HG02973 (cell line): ENCODE data around the gene POLR2J.

Experiments
- ATAC-seq: cut with Tn5 transposase; IDR thresholded peaks from one replicate; pipeline ENCODE4 v1.9.1; 2021; ENCODE audit warnings: moderate library complexity; ENCODE audit not compliant: unreplicated experiment

POLR2J gene

GRCh38 chr7:102444961-102445673 lies 33.6 kb downstream of the POLR2J start:
- peak; percentile 49 for ATAC-seq

DNA sequence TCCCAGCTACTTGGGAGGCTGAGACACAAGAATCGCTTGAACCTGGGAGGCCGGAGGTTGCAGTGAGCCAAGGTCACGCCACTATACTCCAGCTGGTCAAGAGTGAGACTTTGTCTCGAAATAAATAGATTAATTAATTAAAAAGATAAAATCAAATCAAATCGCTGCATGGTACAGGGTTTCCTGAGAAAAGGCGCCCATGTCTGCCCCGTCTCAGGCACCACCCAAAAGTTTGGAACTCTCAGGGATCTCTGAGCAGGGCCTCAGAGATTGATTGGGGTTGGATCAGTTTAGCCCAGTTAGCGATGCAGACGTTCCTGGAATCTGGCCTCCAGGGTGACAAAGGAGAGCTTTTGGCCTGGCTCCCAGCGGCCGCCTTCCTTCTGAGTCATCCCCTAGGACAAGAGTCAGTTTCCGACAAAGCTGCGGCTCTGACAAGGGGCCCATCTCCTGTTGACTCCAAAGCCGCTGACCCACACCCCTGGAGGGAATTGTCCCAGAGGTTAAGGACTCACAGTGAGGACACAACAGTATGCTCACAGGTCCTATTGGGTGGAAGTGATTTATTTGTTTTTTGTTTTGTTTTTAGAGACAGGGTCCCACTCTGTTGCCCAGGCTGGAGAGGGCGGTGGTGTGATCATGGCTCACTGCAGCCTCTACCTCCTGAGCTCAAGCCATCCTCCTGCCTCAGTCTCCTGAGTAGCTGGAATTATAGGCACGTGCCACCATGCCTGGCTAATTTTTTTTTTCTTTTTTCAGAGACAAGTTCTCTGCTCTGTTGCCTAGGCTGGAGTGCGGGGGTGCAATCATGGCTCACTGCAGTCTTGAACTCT lies 38.5 kb downstream of the POLR2J start:
- ATAC-seq: no peak

DNA sequence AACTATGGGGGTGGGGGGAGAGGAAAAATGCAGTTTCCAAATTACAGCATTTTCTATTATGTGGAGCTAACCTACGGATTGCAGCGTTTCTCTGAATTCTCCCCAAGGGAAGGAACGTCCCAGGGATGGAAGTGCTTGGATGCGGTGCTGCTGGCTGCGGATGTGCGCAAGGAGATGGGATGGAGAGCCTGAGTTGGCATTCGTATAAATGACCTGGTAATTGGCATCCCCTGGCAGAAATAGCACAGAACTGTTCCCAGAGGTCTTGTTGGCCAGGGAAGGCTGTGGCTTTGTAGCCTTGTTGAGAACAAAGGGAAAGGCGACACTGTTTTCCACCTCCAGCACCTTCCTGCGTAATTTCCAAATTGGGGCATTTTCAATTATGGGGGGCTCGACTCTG lies 42.6 kb downstream of the POLR2J start:
- ATAC-seq: no peak

GRCh38 chr7:102434039-102434486 lies 44.7 kb downstream of the POLR2J start:
- peak; percentile 6 for ATAC-seq

DNA sequence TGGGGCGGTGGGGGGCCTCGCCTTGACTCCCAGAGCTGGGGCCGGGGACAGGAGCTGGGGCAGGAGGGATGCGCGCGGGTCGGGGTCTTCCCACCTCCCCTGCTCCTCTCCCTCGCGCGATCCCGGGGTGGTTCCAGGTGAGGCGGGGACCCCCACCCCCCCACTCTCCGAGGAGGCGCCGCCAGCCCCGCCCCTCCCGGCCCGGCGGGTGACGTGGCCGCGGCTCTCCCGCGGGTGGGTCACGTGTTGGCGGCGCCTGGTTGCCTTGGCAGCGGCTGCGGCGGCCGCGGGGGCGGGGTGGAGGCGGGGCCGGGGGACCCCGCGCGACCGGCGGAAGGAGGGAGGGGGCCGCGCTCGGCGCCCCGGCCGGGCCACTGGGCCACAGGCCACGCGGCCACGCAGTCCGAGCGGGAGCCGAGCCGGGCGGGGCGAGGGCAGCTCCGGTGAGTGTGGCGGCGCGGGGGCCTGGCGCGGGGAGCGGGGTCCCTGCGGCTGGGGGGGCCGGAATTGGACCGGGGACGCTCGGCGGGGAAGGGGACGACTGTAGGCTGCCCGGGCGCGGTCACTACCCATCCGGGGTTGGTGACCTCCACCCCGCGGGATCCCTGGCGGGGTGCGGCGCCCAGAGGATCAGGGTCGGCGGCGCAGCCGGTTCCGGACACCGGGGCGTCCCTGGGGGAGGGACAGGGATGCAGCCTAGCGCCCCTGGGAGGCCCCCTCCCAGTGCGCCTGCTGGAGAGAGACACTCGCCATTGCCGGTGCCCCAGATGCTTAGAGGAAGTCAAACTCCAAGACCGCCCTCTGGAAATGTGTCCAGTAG lies 45.3 kb downstream of the POLR2J start, which contains the start of gene ORAI2:
Gene ORAI2, plus strand, starts transcription at position 357 of the 820 bp plus-strand sequence. CDS start 5,382 bp downstream, outside the sequence.
- peak; percentile 50 for ATAC-seq

DNA sequence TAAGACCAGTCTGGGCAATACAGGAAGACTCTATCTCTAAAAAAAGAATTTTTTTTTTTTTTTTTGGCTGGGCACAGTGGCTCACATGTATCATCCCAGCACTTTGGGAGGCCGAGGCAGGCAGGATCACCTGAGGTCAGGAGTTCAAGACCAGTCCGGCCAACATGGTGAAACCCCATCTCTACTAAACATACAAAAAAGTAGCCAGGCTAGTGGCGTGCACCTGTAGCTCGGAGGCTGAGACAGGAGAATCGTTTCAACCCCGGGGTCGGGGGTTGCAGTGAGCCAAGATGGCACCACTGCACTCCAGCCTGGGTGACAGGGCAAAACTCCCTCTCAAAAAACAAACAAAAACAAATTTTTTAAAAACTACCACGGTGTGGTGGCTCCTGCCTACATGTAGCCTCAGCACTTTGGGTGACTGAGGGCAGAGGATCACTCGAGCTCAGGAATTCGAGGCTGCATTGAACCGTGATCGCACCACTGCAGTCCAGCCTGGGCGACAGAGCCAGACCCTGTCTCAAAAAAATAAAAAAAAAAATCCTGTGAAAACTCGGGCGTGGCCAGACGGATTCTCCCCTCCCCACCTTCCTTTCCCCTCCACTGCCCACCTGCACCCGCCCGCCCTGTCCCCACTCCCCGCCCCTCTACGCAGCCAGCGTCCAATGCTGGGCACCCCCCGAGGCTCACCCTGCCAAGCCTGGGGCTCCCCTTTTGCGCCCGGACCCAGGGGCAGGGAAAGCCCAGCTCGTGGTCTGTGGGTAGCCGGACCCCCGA lies 46.1 kb downstream of the POLR2J start:
- ATAC-seq: peak; percentile 21

GRCh38 chr7:102431617-102432298 lies 47.0 kb downstream of the POLR2J start:
- ATAC-seq: no peak

DNA sequence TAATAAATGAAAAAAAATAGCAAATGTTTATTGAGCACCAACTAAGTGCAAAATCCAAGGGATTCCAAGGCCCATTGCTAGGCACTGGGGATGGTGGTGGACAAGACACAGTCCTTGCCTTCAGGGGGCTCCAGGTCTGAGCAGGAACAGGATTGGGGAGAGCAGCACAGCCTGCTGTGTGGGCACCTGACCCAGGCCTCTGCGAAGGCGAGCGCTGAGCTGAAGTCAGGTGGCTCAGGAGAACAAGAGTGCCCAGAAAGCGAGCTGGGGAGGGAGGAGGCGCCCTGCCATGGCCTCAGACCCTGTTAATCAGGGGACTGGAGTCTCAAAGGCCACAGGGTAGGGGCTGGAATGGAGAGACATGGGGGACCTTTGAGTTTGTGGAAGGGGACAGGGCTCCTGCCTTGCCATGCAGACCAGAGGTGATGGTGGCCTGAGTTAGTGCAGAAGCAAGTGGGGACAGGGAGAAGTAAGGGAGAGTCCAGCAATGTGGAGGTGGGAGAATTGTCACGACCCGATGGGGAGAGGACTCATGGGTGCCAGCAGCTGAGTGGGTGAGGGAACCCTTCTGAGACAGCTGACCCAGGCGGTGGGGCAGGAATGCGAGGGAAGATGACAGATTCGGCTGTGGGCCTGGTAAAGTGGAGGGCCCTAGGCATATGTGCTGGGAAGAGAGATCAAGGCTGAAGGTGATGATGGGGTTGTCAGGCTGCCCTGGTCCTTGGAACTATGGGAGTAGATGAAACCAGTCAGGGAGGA lies 49.4 kb downstream of the POLR2J start:
- ATAC-seq: no peak

DNA sequence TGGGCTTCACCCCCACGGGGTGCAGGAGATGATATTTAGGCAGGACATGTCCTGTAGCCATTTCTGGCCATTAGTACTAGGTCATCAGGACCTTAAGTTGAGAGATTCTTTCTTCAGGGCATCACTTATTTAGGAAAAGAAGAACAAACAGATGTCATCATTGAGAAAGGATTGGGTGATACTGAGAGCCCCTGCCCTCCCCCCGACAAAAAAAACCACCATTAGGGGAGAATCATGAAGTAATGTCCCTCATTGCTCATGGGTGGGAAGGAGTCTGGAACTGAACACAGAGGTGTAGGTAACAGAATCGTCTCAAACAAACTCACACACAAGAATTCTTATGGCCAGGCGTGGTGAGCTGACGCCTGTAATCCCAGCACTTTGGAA lies 51.7 kb downstream of the POLR2J start:
- no peak for ATAC-seq

DNA sequence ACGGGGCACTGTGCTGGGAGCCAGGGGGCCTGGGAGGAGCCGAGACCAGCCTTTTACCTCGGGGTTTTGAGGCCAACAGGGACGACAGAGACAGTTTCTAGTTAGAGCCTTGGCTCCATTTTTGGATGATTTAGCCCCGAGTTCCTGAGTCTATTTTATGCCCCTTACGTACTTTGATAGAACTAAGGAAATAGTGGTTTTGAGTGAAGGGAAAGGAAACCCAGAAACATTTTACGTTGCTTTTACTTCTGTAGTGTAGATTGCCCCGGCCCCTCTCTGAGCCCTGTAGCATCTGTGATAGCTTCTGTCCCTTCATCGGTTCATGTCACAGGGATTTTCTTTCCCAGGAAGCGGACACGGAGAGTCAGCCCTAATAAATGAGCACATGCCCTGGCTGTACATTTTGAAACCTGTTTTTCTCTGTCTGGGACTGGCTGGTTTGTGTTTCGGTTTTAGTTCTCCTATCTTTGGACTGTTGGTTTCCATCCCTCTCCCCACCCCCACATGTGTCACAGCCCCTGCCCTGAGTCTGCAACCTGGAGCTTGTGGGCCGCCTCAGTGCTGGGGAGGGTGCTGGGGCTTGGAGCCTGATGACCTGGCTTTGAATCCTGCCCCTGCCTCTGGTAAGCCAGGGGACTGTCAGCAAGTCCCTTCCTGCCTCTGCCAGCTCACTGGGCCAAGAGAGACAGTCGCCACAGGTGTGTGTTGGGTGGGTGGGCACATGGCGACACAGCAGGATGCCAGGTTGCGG lies 52.3 kb downstream of the POLR2J start:
- peak; percentile 40 for ATAC-seq

- ATAC-seq: peak; percentile 64
Observed at GRCh38 chr7:102425639-102426267, 53.0 kb downstream of the POLR2J start.

DNA sequence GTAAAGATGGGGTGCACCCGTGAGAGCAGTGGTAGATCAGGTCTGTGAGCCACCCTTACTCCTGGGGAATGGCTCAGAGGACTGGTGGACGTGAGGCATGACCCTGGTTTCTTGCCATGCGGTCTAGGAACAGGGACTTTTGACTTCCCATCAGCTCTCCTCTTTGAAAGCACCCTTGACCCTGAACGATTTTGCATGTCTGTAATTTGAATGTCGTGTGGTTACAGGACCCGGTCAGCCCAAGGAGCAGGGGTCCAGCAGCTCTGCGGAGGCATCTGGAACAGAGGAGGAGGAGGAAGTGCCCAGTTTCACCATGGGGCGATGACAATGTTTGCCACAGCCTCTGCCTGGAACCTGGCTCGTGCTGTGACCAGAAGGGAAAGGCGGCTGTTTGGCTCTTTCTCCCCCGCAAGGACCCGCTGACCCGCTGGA lies 53.9 kb downstream of the POLR2J start:
- ATAC-seq: peak; percentile 9

- ATAC-seq: no peak
Observed at GRCh38 chr7:102424129-102424551, 54.6 kb downstream of the POLR2J start.
